DMS79 treated with DMSO at 0.1 percent for 48 hours (cell line): ENCODE data around the gene KRTAP5-4.
"Not testable (repeated sequence)": the region's sequence is repeated elsewhere in the genome, so short reads cannot be mapped to it uniquely, and the experiment has no call there.

Experiments used
- DNase-seq: peaks from one replicate; lab custom pipeline; 2025; lab: John Stamatoyannopoulos, UW

KRTAP5-4 gene

GRCh38 chr11:1652771-1653540 lies 31.0 kb upstream of the KRTAP5-4 start:
- peak; percentile 36 for DNase-seq

DNA sequence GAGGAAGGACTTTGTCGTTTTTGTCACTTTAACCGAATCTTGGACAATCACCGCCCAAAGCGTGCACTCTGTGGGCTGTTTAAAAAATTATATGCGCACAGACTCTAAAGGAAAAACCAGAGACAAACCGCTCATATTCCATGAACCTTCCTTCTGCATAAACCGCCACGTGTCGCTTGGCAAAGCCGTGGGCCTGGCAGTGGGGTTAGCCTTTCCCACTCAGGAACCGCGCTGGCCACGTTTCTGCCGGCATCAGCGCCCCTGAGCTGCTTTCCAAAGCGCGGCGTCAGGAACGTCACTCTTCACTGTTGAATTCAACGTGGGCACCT lies 30.5 kb upstream of the KRTAP5-4 start:
- DNase-seq = no peak

DNA sequence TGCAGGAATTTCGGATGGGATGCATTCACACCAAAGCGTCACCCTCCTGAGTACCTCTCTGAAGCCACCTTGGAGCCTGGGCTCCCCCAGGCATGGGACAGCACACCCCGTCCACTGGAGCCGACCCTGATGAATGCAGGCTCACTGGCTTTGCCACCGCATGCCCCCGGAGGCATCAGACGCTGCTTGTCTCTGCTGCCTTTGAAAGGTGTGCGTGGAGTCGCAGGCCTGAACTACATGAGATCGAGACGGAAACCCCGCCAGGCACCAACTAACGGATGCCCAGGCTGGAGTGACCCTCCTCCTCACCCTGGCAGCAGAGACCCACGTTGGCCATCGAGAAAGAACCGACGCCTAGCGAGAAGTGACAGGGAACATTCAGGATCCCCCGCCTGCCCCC lies 30.1 kb upstream of the KRTAP5-4 start:
- DNase-seq = no peak

DNA sequence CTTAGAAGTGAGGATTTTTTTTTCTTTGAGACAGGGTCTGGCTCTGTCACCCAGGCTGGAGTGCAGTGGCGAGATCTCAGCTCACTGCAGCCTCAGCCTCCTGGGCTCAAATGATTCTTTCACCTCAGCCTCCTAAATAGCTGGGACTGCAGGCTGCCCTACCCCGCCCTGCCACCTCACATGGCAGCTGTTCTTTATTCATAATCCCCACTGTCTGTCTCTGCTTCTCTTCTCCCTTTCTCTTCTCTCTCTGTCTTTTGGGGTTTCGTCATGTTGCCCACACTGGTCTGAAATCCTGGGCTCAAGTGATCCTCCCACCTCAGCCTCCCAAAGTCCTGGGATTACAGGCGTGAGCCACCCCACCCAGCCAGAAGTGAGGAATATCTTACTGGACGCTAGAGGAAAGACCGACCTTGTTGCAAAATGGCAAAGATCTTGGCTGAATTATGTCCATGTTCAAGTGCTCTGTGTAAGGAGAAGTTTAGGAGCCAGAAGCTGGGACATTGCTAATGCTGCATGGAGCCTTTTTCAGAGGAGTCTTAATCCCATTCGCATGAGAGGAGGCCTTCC lies 29.6 kb upstream of the KRTAP5-4 start:
- no peak for DNase-seq

GRCh38 chr11:1650918-1651262 lies 29.0 kb upstream of the KRTAP5-4 start:
- DNase-seq = no peak

- DNase-seq = no peak
Measured at GRCh38 chr11:1650034-1650917, 28.3 kb upstream of the KRTAP5-4 start.

DNA sequence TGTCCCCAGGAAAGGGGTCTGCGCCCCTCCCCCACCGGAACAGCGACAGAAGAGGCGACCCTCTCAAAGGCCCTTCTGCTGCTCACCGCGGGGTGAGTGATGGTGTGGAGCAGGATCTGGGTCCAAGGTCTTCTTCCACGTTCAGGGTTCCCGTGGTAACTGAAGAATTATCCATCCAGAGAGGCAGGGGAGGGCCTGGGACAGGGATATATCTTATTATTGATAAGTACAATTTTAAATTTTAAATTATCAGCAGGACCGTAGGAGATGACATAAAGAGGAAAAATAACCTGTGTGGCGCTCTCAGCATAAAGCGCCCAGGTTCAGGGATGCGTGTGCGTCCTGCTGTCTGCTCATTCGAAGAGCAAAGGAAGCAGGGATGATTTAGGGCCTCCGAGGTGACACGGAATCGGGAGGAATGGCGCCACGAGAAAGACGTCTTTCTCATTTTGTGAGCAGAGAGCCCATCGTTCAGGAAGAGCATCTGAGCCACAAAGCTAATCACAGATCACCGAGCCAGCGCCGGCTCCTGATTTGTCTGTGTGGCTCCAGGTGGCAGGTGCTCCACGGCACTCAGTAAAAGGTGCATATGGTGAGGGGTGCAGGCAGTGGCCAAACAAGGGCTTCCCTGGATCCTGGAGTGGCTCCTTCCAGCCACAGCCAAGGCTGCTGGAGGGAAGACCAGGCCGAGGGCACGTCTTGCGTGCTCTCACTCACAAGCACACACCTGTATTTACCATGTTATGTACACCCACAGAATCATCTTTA lies 26.9 kb upstream of the KRTAP5-4 start:
- no peak for DNase-seq

DNA sequence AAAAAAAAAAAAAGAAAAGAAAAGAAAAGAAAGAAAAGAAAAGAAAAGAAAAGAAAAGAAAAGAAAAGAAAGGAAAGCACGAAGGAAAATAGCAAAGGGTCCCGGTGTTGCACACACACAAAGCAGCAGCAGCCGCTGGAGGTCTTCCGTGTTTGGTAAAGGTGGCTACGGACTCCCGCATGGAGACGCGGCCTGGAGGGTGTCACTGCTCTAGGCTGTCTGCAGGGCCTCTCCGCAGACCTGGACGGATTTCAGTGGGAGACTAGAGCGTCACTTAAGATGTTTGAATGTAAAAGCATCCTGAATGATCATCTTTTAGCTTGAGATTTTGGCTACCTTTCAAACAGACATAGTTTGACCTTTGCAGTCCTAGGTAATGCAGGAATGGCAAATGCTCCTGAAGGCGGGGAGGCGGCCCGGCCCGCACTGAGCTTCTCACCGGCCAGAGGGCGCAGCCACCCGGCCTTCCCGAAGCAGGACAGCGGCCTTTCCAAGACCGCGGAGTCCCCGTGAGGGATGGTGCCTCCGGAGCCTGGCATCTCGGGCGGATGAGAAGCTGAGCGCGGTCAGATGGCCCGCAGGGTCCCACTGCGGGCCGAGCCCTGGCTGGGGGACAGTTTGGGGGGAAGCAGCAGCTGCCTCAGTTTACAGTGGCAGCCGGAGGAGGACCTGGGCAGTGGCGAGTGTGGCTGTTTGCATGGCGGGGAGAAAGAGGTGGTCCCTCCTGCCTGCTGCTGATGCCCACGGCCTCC lies 26.1 kb upstream of the KRTAP5-4 start:
- no peak for DNase-seq

GRCh38 chr11:1646540-1646939 lies 24.6 kb upstream of the KRTAP5-4 start:
- not testable (repeated sequence) for DNase-seq

DNA sequence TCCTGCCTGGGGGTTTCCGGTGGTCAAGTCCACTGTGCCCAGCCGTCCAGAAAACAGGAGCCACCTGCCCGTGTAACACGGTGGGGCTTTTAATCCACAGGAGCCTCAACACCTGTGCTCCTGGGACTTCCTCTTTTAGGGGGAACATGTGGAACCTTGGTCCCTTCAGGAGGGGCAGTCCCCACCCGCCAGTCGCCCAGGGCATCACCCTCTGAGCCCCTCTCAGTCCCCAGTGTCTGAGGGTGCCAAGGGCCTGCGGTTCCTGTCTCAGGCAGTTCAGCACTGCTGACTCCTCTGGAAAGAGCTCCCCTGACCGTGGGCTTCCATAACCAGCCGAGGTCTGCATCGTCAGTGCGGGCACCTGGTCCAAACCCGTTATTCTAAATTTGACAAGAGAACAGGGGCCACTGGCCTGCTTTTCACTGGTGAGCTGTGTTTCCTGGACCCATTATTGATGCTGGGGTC lies 23.5 kb upstream of the KRTAP5-4 start:
- DNase-seq = no peak

DNA sequence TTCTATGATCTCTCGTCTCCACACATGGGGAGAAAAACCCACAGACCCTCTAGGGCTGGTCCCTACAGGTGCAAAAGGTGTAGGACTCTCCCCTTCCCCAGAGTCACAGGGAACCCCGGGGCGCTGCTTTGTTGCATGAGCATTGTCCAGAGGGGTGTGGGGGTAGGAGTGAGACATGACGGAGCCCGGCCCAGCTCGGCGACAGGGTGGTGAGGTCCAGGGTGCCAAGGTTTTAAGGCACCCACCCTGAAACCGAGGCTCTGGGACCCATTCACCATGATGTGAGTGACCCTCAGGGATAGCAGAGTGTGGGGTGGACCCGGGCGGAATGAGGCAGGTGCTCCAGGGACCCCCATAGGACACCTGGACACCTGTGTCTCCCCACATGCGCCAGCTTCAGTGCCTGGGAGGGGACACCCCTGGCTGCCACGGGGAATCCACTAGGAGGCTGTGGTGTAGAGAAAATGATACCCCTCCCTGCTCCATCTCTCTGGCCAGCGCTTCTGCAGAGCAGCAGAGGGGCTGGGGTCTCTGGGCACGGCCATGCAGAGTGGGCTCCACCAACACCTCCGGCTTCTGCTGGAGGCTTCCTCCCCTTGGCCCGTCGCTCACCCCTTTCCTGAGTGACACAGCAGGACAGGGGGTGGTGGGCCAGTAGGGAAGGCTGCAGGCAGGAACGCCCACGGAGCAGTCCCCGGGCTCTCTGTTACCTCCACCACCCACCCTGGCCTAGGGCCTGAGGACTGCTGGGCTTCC lies 22.8 kb upstream of the KRTAP5-4 start:
- no peak for DNase-seq

- no peak for DNase-seq
Measured at GRCh38 chr11:1643146-1643690, 21.3 kb upstream of the KRTAP5-4 start.

DNA sequence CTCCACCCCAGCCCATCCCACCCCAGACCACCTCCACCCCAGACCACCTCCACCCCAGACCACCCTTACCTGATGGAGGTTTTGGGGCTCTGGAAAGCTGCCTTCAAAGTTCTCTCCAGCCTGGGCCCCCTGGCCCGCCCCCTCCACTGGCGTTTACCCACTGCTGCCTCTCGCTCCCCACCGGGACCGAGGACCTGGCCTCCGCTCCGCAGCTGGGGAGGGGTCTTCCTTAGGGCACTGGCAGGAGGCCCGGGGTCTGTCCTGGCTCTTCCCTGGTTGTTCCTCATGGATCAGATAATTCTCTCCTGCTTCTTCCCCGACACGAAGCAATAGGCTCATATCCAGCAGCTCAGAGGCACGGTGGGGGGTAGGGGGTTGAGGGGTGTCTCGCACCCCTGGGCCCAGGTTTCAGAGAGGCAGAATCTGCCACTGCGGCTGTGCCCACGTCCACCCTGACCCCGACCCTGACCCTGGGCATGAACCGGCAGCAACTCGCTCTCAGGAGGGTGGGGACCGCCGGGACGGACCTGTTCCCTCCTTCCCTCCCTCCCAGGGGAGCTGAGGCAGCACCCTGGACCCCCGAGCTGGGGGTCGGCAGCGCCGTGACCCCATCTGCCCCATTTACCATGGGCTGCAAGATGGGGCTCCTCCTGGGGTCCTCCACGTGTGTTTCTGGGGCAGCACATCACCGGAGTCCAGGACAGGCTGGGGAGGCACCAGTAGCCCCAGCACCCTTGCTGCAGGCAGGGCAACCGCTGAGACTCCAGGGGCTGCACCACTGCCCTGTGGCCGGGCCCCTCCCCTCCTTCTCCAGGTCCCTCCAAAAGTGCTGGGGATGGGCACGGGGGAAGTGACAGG lies 20.6 kb upstream of the KRTAP5-4 start:
- DNase-seq = no peak

DNA sequence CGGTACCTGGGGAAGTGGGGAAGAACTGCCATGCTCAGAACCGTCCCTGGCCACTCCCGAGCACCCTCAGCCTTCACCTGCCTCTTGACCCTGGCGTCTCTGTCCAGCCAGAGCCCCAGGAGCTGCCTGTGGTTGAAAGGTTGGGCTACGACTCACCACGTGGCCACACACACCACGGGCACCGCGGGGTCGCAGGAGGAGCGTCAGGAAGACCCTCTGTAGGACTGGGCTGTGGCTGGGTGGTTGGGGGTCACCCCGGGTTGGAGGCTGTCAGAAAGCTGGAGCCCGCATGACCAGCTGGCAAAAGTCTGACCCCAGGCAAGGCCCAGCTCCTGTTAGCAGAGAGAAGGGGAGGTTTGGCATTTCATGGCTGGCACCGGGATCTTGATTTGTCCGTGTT lies 19.2 kb upstream of the KRTAP5-4 start:
- no peak for DNase-seq

- no peak for DNase-seq
Measured at GRCh38 chr11:1640076-1640946, 18.4 kb upstream of the KRTAP5-4 start.

- DNase-seq = no peak
Measured at GRCh38 chr11:1639666-1640065, 17.7 kb upstream of the KRTAP5-4 start.

GRCh38 chr11:1639102-1639620 lies 17.2 kb upstream of the KRTAP5-4 start:
- DNase-seq = peak; percentile 4

- no peak for DNase-seq
Measured at GRCh38 chr11:1638344-1638743, 16.4 kb upstream of the KRTAP5-4 start.
